Natural killer cell (primary cell): Measurements from ENCODE around the gene FAM120A. TPM values are rescaled to one million over a fixed set of nuclear protein-coding genes. Genes with fewer than 3 reads are reported as not detected.
A peak's percentile ranks its signal among the peaks of the same experiment; 100 is the strongest.

Experiments
- ATAC-seq, 3 donors: fragments of 150-1000 bp in 2 of 3; fragments of 200-7000 bp in 1 of 3; cut with Tn5 transposase; 1 replicate in 1 of 3; 2 replicates in 2 of 3; pipeline ENCODE4 v1.10.0; 2021; ENCODE audit warnings: mild to moderate bottlenecking in 2 of 3, moderate library complexity in 2 of 3
- DNase-seq, 2 donors: peaks; one replicate each; pipeline versions ENCODE4 v3.0.0 to v3.0.0-alpha.2; 2013 to 2021; ENCODE audit warnings: mixed read lengths in 1 of 2
- H3K27ac ChIP-seq: one replicate; pipeline ENCODE4 v1.5.1; 2013; ENCODE audit warnings: mild to moderate bottlenecking, low read length
- H3K27me3 ChIP-seq: one replicate; pipeline ENCODE4 v1.6.1; 2013; ENCODE audit warnings: low read length; ENCODE audit not compliant: control insufficient read depth, insufficient read depth
- H3K36me3 ChIP-seq: one replicate; pipeline ENCODE4 v1.6.1; 2013; ENCODE audit warnings: low read length; ENCODE audit not compliant: control insufficient read depth, insufficient read depth
- H3K4me1 ChIP-seq: one replicate; pipeline ENCODE4 v1.6.1; 2013; ENCODE audit warnings: low read length; ENCODE audit not compliant: control insufficient read depth, insufficient read depth
- H3K4me3 ChIP-seq: one replicate; pipeline ENCODE4 v1.5.1; 2013; ENCODE audit warnings: low read length
- H3K9me3 ChIP-seq: one replicate; pipeline ENCODE4 v1.6.1; 2013; ENCODE audit warnings: low read length; ENCODE audit not compliant: control insufficient read depth, insufficient read depth
- H3K27ac Mint-ChIP-seq, 2 donors: one replicate each; pipeline ENCODE4 v1.8.0; 2022; ENCODE audit warnings: mild to moderate bottlenecking in 2 of 2, mixed read lengths in 2 of 2, moderate library complexity in 1 of 2
- H3K27me3 Mint-ChIP-seq, 2 donors: one replicate each; pipeline ENCODE4 v1.8.0; 2022; ENCODE audit warnings: low read depth in 2 of 2, mixed read lengths in 2 of 2
- H3K36me3 Mint-ChIP-seq: one replicate; pipeline ENCODE4 v1.8.0; 2022; ENCODE audit warnings: mixed read lengths
- H3K4me1 Mint-ChIP-seq, 2 donors: one replicate each; pipeline ENCODE4 v1.8.0; 2022; ENCODE audit warnings: mixed read lengths in 2 of 2
- H3K4me3 Mint-ChIP-seq: one replicate; pipeline ENCODE4 v1.8.0; 2022; ENCODE audit warnings: mild to moderate bottlenecking, moderate library complexity, mixed read lengths
- H3K9me3 Mint-ChIP-seq, 2 donors: one replicate each; pipeline ENCODE4 v1.8.0; 2022; ENCODE audit warnings: mixed read lengths in 2 of 2
- WGBS: methylation state at CpG from one replicate; pipeline ENCODE4 v1.1.7; 2013; ENCODE audit warnings: missing lambda C conversion rate; ENCODE audit not compliant: insufficient coverage; 5-methylcytosine and 5-hydroxymethylcytosine counted together
- intact Hi-C: fragments of 100-400 bp; cut with micrococcal nuclease; formaldehyde crosslinking; loops from one replicate; pipeline ENCODE4 v1.14.2; 2022
- total RNA-seq, 4 donors: library from RNA; stranded (reverse); fragments of 120-200 nt in 1 of 4; gene quantifications; one replicate each; pipeline versions ENCODE4 v1.2.3 to v1.2.4, GENCODE V29; 2013 to 2022
- TF ChIP-seq, protein P1 (sequence below): fragments of 200-600 bp; IDR thresholded peaks from one replicate; pipeline ENCODE4 v1.8.0; 2022; ENCODE audit warnings: antibody characterized with exemption

Gene FAM120A
- total RNA-seq, 3 donors from 2014 or later (not counting 1 experiment from before 2014, with no cell fraction given), result 87.7 to 96.1 (median 91.5) TPM

DNA sequence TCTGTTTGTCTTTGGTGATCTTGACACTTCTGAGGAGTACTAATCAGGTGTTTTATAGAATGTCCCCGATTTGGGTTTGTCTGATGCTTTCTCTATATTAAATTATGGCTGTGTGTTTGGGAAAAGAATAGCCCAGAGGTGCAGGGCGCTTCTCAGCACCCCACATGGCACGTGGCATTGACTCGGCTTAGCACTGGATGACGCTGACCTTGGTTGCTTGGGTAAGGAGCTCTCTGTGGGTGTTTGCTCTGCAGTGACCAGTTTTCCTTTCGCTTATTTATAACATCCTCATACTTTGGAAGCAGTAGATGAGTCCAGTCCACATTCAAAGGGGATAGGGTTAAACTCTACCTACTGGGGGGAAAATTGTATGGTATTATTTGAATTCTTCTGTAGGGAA is 14.4 kb downstream of the FAM120A start:
- Histone ChIP-seq H3K36me3 (no peaks in the 10 kb centered on the region), H3K4me1 (peaks cover 31% of the 10 kb centered on the region), H3K27me3 (no peaks in the 10 kb centered on the region), H3K4me3 (no peak overlapping the region), H3K9me3 (no peaks in the 10 kb centered on the region), H3K27ac (no peak overlapping the region)
- no peak for DNase-seq
- intact Hi-C loops, result loop anchor here (5.0 kb wide), 2 partner anchors 36 to 101 kb away; no protein-coding TSS in a partner anchor
- Mint-ChIP-seq H3K4me3 (no peak overlapping the region), H3K27ac (peak overlapping the region; percentile 73 to 91), H3K9me3 (no peaks in the 10 kb centered on the region), H3K4me1 (peaks cover 78 to 88% of the 10 kb centered on the region in 2 donors), H3K27me3 (no peaks in the 10 kb centered on the region), H3K36me3 (no peaks in the 10 kb centered on the region)
- ATAC-seq, result peak in 1 of 3 donors; percentile 31
- TF ChIP-seq, protein P1, sequence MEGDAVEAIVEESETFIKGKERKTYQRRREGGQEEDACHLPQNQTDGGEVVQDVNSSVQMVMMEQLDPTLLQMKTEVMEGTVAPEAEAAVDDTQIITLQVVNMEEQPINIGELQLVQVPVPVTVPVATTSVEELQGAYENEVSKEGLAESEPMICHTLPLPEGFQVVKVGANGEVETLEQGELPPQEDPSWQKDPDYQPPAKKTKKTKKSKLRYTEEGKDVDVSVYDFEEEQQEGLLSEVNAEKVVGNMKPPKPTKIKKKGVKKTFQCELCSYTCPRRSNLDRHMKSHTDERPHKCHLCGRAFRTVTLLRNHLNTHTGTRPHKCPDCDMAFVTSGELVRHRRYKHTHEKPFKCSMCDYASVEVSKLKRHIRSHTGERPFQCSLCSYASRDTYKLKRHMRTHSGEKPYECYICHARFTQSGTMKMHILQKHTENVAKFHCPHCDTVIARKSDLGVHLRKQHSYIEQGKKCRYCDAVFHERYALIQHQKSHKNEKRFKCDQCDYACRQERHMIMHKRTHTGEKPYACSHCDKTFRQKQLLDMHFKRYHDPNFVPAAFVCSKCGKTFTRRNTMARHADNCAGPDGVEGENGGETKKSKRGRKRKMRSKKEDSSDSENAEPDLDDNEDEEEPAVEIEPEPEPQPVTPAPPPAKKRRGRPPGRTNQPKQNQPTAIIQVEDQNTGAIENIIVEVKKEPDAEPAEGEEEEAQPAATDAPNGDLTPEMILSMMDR, result no peak
- WGBS, result 93% methylated on average over 5 of the region's 6 CpGs

DNA sequence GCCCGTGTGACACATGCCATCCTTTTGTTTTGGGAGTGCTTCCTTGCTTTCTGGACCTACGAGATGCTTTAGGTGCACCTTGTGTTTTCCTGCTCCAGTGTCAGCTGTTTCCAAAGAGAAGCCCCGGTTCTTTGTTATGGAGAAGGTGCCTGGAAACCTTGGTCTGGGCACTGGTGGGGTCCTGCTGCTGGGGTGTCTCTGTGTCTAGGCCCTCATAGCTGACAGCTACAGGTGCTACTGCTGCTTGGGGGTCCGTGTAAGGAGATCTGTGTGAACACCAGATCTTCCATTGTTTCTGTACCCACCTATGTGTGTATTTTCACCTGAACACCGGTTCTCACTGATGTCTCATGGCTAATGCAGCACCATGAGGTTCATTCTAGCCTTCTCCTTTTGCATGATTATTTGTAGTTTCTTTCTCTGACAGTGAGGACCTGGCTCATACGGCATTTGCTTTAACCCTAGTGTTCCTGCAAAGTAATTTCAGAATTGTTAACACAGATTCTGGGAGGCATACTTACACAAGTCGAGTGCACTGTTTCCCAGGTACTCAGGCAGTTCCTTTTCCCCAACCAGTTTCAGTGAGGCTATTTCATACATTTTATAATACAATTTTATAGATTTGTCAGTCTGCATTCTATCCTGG is 15.1 kb downstream of the FAM120A start:
- peaks cover 31% of the 10 kb centered on the region for H3K4me1 ChIP-seq

DNA sequence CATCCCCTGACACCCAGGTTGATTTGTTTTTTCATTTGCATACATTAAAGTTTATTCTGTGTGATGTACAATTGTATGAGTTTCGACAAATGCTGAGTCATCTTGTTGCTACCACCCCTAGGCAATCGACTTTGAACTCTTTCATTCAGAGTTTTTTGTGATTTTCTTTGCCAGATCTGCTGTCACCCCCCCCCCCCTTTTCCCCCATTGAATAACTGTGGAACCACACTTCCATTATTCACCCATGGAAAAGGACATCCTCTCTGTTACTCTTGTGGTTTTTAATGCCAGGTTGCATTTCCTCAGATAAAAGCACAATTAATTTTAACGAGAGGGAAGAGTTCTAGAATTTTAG is 15.6 kb downstream of the FAM120A start:
- no peaks in the 10 kb centered on the region for H3K9me3 ChIP-seq
- TF ChIP-seq, protein P1, result no peak
- no peak for ATAC-seq
- no peak overlapping the region for H3K27ac ChIP-seq
- H3K27me3 ChIP-seq, result no peaks in the 10 kb centered on the region
- WGBS, result 10% methylated on average over 3 of the region's 3 CpGs
- no peak overlapping the region for H3K4me3 Mint-ChIP-seq
- H3K4me3 ChIP-seq, result no peak overlapping the region
- no peak for DNase-seq
- peaks cover 31% of the 10 kb centered on the region for H3K4me1 ChIP-seq
- intact Hi-C loops, result loop anchor here (5.0 kb wide), 2 partner anchors 35 to 100 kb away; no protein-coding TSS in a partner anchor
- no peaks in the 10 kb centered on the region for H3K27me3 Mint-ChIP-seq
- H3K4me1 Mint-ChIP-seq, result peaks cover 79 to 91% of the 10 kb centered on the region in 2 donors
- H3K27ac Mint-ChIP-seq, result peak overlapping the region; percentile 91 to 93
- H3K36me3 Mint-ChIP-seq, result no peaks in the 10 kb centered on the region
- no peaks in the 10 kb centered on the region for H3K9me3 Mint-ChIP-seq
- H3K36me3 ChIP-seq, result no peaks in the 10 kb centered on the region

More for the DNA sequence above, 15.1 kb downstream of the FAM120A start:
- Mint-ChIP-seq H3K27ac (peak overlapping the region; percentile 73 to 91), H3K36me3 (no peaks in the 10 kb centered on the region), H3K9me3 (no peaks in the 10 kb centered on the region), H3K4me3 (no peak overlapping the region), H3K4me1 (peaks cover 79 to 91% of the 10 kb centered on the region in 2 donors), H3K27me3 (no peaks in the 10 kb centered on the region)
- TF ChIP-seq, protein P1, result no peak
- intact Hi-C loops, result loop anchor here (5.0 kb wide), 2 partner anchors 36 to 101 kb away; no protein-coding TSS in a partner anchor
- H3K27ac ChIP-seq, result no peak overlapping the region
- no peaks in the 10 kb centered on the region for H3K36me3 ChIP-seq
- DNase-seq (no peak), ATAC-seq (no peak)
- H3K9me3 ChIP-seq, result no peaks in the 10 kb centered on the region
- no peaks in the 10 kb centered on the region for H3K27me3 ChIP-seq
- 77% methylated on average over 7 of the region's 7 CpGs for WGBS
- no peak overlapping the region for H3K4me3 ChIP-seq
